GM21423 (cell line): ENCODE data around the gene PACC1.
A peak's percentile ranks its signal among the peaks of the same experiment; 100 is the strongest.

Source experiments
- ATAC-seq: cut with Tn5 transposase; IDR thresholded peaks from one replicate; pipeline ENCODE4 v1.9.1; 2021; ENCODE audit warnings: mild to moderate bottlenecking, moderate library complexity; ENCODE audit not compliant: unreplicated experiment

PACC1 gene

DNA sequence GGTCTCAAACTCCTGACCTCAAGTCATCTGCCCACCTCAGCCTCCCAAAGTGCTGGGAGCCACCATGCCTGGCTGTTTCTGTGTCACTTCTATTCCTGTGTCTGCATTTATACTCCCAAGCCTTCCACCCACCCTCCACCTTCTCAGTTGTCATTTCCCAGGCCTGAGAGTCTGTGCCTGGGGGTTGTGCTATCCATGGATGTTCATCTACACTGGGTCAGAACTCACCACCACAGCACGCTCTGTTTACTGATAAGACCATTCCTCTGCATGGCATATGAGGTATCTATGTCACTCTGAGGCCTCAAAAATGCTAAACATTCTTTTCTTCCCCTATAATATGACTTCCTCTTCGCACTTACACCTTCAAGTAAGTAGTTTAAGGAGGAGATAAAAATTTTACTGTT is 24.1 kb upstream of the PACC1 start:
- ATAC-seq, result no peak

DNA sequence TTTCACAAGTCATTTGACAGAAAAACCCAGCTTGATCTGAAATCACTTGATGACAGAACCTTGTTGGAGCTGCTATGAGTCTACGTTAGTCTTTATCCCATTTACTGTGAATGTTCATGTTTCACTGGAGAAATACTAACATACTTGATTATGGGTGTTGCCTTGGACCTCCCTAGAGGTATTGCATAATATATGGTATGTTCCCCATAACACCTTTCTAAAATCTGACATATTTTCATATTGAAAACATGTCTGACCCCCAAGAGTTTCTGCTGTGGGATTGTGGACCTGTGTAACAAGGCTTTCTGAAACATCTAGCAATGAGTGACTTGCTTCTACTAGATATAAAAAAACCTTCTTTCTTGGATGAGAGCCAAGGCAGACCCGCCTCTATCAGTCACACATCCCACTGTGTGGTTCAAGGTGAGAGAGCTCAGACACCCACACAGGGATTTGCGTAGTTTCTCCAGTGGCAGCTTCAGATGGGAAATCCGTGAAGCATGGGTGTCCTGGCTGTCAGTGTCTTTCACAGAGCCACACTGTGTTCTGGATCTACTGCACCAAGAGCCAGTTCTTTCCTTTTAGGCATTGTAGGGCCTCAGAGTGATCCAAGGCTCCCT is 22.6 kb upstream of the PACC1 start:
- no peak for ATAC-seq

DNA sequence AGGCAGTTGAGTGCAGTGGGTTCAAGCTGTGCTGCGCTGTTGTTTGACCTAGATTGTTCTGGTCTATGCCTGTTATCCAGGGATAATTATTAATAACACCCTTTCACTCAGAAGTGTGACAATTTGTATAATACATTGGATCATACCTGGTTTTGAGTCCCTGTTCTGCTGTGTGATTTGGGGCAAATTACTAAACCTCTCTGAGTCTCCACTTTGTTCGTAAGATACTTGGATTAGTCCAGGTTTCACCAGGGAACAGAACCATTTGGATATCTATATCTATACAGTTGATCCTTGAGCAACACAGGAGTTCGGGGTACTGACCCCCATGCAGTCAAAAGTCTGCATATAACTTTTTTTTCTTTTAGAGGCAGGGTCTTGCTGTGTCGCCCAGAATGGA is 20.3 kb upstream of the PACC1 start:
- ATAC-seq, result no peak

DNA sequence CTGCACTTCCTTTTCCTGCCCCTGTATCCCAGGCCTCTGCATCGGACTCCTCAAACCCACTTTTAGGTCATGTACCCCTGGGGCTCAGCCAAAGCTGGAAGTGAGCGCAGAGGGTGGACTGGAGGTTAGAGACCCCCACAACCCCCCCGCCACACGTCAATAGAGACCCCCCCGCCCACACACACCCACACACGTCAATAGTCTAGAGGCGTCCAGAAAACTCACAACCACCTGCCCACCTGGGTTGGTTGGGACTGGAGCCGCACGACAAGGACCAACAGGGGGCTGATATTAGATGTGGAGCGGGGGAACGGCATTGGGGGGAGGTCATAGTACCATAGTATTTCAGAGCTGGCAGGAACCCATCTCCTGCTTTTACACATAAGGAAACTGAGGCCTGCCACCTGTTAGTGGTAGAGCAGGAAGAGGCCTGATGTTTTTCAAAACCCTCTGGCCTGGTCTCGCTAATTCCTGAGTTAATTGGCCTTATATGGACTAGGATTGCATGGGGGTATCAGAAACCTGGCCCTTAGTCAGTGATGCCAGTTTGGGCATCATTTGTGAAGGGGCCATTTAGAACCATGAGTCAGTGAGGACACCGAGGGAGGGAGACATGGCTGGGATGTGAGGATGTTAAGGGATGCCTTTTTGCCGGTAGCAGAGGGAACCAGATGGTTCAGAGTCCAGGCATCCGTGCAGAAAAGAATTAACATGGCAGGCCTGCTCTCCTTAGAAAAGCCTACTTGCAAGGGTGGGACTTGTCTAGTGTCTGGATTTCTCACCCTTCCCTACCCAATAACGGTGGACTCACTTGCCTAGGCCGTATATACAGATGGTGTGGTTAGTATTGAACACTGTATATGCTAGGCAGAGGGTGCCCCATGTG is 19.1 kb upstream of the PACC1 start:
- no peak for ATAC-seq

DNA sequence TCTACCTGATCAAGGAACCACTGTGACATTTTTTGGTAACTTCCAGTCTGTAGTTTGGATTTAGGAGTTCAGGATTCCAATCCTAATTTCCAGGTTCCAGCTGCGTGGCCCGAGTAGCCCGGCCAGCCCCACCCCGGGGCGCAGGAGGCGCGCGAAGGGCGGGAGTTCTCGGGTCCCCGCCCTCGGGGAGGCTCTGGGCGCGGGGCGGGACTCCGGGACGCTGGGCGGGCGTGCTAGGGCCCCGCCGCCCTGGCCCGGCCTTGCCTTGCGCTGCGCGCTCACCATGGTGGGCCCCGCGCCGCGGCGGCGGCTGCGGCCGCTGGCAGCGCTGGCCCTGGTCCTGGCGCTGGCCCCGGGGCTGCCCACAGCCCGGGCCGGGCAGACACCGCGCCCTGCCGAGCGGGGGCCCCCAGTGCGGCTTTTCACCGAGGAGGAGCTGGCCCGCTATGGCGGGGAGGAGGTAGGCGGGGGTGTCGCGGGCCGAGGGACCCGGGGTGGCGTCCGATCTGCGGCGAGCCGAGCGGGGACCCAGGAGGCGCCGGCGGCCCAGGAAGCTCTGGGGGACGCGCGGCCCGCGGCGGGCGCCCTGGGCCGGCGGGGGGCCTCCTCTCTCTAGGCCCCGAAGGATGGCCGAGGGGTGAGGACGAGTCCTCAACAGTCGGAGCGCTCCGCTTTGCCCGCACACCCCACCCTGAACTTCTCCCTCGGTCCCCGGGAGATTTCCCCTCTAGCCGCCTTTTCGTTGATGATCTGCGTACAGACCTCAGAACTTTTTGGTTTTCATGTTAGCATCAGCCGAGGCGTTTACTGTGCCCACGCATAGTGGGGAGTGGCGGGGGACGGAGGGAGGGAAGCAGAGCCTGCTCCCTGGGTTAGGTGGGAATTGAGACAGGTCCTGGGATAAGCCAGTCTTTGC is 18.2 kb upstream of the PACC1 start, which contains the start of gene NENF:
Gene NENF (plus strand): TSS at position 260 of the 916 bp plus-strand sequence. CDS start 24 bp downstream, at position 284.
- ATAC-seq, result peak; percentile 99

DNA sequence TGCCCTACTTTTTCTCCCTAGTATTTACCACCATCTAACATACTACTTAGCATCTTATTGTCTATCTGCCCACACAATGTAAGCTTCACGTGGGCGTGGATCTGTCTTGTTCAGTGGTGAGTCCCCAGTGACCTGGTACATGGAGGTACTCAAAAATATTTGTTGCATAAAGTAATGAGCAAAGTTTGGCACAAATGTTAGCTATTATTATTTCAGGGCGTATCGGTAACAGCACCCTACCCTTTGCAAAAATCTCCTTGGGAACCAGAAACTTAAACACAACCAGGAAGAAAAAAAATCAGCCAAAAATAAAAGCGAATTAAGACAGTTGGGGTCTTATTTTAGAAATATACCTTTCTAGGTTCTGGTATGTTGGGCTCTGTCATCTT is 17.6 kb upstream of the PACC1 start:
- no peak for ATAC-seq

DNA sequence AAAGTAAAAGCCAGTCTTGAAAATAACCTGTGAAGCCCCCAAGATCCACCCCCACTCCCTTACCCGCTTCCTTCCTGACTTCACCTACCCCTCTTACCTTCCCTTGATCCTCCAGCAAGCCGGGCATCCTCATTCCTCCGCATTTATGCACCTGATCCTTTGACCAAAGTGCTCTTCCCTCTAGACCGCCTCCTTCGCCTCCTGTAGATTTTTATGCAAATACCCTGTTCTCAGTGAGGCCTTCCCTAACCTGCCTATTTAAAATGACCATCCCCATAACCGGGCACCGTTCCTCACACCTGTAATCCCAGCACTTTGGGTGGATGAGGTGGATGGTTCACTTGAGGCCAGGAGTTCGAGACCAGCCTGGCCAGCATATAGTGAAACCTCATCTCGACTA is 17.0 kb upstream of the PACC1 start:
- ATAC-seq, result no peak

DNA sequence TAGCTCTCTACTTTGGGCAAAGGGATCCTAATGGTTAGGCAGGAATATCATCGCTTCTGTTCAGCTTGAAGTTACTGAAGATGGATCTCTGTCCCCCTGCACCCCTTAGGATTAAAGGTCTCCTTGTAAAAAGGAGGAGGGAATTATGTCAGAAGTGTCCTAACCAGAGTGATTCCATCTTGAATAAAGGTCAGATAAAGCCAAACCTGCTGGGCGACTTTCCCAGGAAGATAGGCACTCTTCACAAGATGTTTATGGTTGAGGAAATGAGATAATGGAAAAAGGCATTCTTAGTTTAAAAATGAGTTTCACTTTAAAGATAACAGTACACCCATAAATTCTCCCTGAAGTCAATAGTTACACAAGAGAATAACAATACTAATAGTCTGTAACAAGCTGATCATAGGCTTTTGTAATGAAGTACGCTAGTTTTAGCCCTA is 16.3 kb upstream of the PACC1 start:
- ATAC-seq, result no peak

DNA sequence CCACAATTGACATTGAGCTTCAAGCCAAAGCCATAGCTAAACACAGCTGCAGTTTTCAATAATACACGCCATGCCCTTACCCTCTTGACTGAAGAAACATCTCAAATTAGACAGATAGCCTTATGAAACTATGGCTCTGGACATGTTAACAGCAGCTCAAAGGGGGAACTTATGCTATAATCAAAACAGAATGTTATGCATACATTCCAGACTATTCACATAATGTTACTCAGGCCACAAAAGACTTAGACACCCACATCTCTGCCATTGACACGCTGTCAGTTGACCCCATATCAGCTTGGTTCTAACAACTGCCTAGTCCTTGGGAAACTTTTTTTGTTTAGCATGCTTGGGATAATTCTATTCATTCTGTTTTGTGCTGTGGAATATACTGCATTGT is 15.7 kb upstream of the PACC1 start:
- no peak for ATAC-seq

DNA sequence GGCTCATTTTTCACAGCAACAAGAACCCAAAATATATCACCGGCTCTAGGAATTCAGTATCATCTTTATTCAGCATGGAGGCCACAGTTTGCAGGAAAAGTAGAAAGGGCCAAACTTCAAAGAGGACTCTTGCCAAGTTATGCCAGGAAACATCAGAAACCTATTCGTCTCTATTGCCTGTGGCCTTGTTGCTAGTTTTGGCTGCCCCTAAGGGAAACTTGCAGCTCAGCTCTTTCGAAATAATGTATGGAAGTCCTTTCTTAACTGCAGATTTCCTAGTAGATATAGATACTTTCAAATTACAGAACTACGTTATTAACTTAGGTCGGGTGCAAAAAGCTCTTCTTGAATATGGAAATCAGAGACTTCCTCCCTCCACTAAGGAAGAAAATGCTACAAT is 13.8 kb upstream of the PACC1 start:
- ATAC-seq, result no peak

DNA sequence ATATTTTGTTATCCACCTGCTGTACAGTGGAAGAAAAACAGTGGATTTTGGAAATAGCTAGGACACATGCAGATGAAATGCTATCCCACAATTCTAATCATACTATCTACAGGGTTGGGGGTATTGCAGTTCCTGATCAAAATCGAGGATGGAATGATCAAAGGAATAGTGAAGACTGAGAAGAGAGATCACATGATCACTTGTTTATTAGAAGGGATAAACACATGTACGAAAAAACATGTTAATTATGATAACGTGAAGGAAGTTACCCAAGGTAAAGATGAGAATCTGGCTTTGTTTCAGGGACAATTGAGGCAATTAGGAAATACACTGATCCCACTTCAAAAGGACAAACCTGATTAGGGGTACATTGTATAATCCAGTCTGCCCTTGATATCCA is 9.2 kb upstream of the PACC1 start:
- ATAC-seq, result no peak

DNA sequence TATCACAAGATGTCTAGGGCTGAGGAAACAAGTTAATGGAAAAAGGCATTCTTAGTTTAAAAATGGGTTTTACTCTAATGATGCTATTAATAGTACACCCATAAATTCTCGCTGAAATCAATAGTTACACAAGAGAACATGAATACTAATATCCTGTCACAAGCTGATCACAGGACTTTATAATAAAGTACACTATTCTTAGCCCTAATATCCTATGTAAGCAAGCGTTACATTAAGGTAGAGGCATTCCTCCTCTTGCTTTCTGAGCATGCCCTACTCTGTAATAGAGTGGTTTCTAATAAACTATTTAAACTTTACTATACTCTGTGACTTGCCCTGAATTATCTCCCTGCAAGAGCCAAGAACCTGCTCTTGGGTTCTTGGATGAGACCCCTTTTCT is 6.5 kb upstream of the PACC1 start:
- ATAC-seq, result no peak

DNA sequence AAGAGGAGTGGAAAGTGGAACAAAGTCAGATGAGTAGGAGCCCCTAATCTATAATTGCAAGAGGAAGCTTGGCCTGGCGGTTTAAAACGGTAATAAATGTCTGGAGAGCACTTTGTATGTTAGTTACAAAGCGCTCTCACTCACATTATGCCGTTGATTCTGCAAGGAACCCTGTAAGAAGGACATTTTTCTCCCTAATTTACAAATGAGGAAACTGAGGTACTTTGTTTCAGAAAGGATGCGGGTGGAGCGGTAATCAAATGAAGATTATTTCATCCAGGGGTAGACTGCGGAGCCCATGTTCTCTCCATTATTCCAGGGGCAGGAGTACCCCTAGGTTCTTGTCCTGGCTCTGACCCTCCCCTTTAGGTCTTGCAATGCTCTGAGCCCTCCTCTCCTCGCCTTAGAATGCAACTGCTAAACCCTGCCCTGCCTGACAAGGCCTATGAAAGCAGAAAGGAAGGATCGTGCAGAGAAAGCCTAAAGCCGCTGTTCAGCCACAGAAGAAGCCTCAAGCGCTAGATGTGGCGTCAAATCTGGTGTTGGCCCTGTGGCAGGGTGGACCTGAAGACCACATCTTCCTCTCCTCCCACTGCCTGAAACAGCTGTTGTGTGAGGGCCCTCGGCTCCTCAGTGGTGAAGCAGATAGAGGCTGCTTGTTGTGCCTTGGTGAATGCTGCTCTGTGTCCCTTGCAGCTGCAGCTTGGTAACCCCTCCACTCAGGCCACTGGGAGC is 588 bp upstream of the PACC1 start:
- peak; percentile 17 for ATAC-seq

DNA sequence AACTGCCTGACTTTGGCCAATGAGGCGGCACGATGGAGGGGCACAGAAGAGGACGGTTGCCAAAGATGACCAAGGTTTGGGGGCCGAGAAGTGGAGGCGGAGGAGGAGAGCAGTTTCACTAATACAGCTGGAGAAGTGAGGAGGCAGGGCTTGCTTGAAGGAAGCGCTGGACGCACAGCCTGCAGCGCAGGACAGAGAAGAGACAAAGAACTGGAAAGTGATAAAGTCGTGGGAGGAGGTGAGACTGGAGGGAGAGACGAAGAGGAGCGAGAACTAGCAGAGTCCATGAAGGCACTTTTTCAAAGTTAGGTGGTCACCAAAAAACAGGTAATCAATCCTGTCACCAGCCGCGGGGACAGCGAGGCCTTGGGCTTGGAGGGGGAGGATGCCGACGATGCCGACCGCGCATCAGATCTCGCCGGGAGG is 771 bp downstream of the PACC1 start:
- ATAC-seq, result peak; percentile 8

DNA sequence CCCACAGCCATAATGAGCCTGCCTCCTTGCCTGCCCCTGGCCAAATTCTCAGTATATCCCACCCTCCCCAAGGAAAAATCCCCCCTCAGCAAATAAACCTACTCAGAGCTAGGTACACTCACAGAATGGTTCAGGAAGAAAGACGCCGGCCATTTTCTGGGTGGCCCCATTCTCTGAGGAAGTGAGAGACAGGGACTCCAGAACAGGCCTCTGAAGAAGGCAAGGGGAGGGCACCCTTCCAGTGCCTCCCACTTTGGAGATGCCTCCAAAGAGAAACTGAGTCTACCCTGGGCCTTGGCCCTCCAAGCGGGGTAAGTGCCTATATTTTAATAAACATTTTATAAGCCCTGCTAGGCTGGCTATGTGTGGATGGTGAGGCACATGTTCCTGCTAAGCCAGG is 2.3 kb downstream of the PACC1 start:
- ATAC-seq, result no peak

DNA sequence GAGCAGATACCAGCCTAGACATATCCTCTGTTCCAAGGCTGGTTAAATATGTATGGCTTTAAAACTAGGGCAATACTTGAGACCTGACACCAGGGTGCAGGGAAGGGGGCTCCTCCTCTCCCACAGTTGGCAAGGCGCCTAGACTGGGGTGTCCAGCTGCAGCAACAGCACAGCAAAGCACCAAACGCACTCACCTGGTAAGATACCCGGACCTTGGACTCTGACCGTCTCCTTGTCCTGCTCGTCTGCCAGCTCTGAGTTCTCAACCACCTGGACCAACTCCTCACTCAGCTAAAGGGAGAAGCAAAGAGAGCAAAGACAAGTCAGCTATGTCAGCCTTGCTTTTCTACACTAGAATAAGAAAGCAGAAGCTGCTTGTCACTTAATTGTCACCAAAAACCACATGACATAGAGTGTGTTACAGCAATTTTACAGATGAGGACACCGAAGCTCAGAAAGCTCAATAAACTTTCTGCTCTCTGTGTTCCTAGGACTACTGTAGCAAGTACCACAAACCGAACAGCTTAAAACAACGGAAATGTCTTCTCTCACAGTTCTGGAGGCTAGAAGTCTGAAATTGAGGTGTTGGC is 4.4 kb downstream of the PACC1 start:
- no peak for ATAC-seq

DNA sequence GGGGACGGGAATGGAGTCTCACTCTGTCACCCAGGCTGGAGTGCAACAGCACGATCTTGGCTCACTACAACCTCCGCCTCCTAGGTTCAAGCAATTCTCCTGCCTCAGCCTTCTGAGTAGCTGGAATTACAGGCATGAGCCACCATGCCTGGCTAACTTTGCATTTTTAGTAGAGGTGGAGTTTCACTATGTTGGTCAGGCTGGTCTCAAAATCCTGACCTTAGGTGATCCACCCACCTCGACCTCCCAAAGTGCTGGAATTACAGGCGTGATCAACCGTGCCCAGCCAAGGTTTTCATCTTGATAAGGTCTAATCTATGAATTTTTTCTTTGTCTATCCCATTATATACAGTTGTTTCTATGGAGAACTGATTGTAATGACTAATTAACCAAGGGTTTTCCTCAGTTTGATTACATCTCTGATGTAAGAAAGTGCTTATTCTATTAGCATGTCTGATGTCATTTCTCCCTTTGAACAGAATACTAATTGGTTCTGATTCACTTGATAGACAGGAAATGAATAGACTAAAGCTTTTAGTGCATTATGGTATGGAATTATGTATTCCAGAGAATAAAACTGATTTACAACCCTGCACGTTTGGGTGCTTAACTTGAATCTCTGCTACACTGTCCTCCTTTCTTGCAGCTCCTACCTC is 11.9 kb downstream of the PACC1 start:
- ATAC-seq, result no peak

DNA sequence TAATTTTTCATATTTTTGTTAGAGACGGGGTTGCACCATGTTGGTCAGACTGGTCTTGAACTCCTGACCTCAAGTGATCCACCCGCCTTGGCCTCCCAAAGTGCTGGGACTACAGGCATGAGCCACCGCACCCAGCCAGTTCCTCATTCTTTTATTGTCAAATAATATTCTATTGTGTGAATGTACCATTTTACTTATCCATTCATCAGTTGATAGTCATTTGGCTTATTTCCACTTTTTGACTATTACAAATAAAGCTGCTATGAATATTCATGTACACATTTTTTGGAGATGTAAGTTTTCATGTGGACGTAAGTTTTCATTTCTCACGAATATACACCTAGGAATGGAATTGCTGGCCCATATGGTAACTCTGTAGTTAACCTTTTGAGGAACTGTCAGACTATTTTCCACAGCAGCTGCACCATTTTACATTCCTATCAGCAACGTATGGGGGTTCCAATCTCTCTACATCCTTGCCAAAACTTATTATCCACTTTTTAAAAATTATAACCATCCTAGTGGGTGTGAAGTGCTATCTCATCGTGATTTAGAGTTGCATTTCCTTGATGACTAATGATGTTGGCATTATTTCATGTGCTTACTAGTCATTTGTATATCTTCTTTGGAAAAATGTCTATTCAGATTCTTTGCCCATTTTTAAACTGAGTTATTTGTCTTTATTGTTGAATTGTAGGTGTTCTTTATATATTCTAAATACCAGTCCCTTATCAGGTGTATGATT is 12.7 kb downstream of the PACC1 start:
- ATAC-seq, result no peak

DNA sequence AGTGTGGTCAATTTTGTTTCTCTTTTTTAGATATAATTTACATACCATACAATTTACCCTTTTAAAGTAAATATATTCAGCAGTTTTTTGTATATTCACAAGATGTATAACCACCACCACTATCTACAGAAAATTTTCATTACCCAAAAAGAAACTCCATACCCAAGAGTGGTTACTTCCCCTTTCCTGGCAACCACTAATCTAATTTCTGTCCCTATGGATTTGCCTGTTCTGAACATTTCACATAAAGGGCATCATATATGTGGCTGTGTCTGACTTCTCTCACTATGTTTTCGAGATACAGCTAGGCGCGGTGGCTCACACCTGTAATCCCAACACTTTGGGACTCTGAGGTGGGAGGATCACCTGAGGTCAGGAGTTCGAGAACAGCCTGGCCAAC is 13.6 kb downstream of the PACC1 start:
- ATAC-seq, result no peak
